HG02610 (cell line): ENCODE measurements around the gene POLR2E.

ENCODE experiments used
- ATAC-seq: cut with Tn5 transposase; IDR thresholded peaks from one replicate; pipeline ENCODE4 v1.9.1; 2021; ENCODE audit warnings: mild to moderate bottlenecking, moderate library complexity; ENCODE audit not compliant: unreplicated experiment

POLR2E gene

GRCh38 chr19:1082165-1082927 lies 12.8 kb downstream of the POLR2E start:
- ATAC-seq = no peak

- no peak for ATAC-seq
These were observed 13.6 kb downstream of the POLR2E start for GRCh38 chr19:1081301-1082164.

GRCh38 chr19:1080360-1081161 lies 14.6 kb downstream of the POLR2E start:
- ATAC-seq = no peak

GRCh38 chr19:1079566-1080111 lies 15.5 kb downstream of the POLR2E start:
- no peak for ATAC-seq

GRCh38 chr19:1076951-1077350 lies 18.2 kb downstream of the POLR2E start:
- ATAC-seq = peak; percentile 71

GRCh38 chr19:1076046-1076386 lies 19.2 kb downstream of the POLR2E start:
- no peak for ATAC-seq

GRCh38 chr19:1074544-1075283 lies 20.5 kb downstream of the POLR2E start:
- no peak for ATAC-seq

GRCh38 chr19:1073956-1074517 lies 21.1 kb downstream of the POLR2E start:
- ATAC-seq = no peak

GRCh38 chr19:1073063-1073955 lies 21.9 kb downstream of the POLR2E start:
- no peak for ATAC-seq

GRCh38 chr19:1072371-1073015 lies 22.7 kb downstream of the POLR2E start:
- no peak for ATAC-seq

- no peak for ATAC-seq
These were observed 24.0 kb downstream of the POLR2E start for GRCh38 chr19:1070931-1071791.

GRCh38 chr19:1070576-1070930 lies 24.6 kb downstream of the POLR2E start:
- ATAC-seq = no peak

- no peak for ATAC-seq
These were observed 26.0 kb downstream of the POLR2E start for GRCh38 chr19:1069009-1069779.

- no peak for ATAC-seq
These were observed 26.9 kb downstream of the POLR2E start for GRCh38 chr19:1068009-1069001.

- ATAC-seq = peak; percentile 18
These were observed 27.7 kb downstream of the POLR2E start for GRCh38 chr19:1067341-1067957.
